GM20431 (cell line): ENCODE data around the gene LBX2.

Source experiments
- in situ Hi-C: fragments of 300-500 bp; cut with MseI, MboI; formaldehyde crosslinking; loops from one replicate; pipeline ENCODE4 v1.15.0; 2020; ENCODE audit warnings: low sequenced_read_pairs; ENCODE audit not compliant: unreplicated experiment

Gene LBX2

DNA sequence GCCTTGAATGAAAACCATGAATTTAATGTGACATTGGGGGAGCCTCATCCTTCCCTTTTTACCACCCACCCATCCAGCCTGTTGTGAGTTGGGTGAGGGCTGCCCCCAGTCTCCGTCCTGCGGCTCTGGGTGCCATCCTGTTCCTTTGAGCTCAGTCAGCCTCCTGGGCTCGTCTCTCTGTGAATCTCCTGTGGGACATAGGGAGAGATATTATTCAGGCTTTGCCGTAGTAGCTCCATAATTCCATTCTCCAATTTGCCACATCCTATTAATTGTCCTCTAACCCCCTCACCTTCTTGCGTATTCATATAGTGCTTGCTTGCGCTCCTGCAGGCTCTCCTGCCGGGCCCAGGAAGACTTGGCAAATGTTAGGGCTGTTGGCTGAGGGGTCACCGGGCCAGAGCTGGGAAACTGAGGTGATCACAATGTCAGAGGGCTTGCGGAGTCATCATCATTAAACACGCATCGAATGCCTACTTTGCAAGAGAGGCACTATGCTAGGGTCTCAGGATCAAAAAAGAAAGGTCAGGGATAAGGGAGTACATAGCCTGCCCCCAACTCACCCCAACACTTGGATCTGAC is 27.3 kb upstream of the LBX2 start:
- in situ Hi-C loops: no loop called here

GRCh38 chr2:74525717-74526648 is 26.6 kb upstream of the LBX2 start, which contains the start of gene DQX1:
TSS of gene DQX1 (minus strand) at chr2:74526231. CDS start at chr2:74525729, 502 bp downstream.
- in situ Hi-C loops: no loop called here

DNA sequence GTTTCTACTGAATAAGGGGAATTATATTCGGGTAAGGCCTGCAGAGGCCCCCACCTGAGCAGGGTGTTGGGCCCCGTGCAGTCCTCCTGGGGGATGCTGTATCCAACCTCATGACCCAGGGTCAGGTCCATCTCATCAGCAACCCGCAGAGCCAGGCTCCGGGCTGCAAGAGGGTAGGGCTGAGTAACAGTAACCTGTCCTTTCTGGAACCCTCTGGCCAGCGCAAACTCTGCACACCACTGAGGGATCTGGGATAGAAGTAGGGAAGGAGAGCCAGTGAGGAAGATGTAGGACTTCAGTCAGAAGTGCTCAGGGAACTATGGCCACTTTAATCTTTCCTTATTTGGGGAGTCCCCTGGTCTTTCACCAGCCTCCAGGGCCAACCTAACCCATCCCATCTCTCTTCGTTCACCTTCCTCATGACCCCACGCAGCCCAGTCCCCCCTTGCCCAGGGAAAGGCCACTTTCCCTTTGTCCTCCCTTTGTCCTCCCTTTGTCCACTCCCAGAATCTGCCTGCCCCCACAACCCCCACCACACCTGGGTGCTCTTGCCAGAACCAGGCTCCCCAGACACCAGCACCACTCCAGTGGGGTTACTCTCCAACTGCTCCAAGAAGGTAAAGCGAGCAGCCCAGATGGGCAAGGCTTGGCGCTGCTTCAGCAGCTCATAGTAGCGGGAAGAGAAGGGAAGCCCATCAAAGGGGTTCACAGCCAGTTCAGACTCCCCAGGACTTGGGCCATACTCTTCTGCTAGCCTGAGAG is 25.7 kb upstream of the LBX2 start:
- in situ Hi-C loops: no loop called here

DNA sequence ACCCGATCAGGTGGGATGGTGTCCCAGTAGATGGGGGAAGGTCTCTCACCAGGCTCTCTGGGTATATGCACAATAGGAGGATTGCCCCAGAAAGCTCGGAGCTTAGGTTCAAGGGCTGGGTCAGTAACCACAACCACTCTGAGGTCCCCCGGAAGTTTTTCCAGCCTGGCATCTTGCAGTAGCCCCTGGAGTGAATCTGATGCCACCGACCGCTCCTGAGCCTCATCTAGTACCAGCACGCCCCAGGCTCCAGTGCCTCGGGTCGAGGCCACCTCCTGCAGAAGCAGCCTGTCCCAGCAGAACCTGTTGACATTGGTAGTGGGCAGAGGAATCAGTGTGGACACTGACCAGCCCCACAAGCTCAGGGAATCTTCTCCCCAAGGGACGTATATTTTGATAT is 24.6 kb upstream of the LBX2 start:
- in situ Hi-C loops: no loop called here

GRCh38 chr2:74522516-74522915 is 23.1 kb upstream of the LBX2 start:
- in situ Hi-C loops: no loop called here

GRCh38 chr2:74516650-74517049 is 17.2 kb upstream of the LBX2 start:
- in situ Hi-C loops: no loop called here

GRCh38 chr2:74515981-74516633 is 16.7 kb upstream of the LBX2 start:
- in situ Hi-C loops: no loop called here

- in situ Hi-C loops: no loop called here
These were observed 16.0 kb upstream of the LBX2 start for GRCh38 chr2:74515271-74515980.

- in situ Hi-C loops: no loop called here
These were observed 15.2 kb upstream of the LBX2 start, which contains the start of gene TLX2 for GRCh38 chr2:74514368-74515270. TSS of gene TLX2 (plus strand) at chr2:74514450. CDS start at chr2:74514807, 357 bp downstream.

DNA sequence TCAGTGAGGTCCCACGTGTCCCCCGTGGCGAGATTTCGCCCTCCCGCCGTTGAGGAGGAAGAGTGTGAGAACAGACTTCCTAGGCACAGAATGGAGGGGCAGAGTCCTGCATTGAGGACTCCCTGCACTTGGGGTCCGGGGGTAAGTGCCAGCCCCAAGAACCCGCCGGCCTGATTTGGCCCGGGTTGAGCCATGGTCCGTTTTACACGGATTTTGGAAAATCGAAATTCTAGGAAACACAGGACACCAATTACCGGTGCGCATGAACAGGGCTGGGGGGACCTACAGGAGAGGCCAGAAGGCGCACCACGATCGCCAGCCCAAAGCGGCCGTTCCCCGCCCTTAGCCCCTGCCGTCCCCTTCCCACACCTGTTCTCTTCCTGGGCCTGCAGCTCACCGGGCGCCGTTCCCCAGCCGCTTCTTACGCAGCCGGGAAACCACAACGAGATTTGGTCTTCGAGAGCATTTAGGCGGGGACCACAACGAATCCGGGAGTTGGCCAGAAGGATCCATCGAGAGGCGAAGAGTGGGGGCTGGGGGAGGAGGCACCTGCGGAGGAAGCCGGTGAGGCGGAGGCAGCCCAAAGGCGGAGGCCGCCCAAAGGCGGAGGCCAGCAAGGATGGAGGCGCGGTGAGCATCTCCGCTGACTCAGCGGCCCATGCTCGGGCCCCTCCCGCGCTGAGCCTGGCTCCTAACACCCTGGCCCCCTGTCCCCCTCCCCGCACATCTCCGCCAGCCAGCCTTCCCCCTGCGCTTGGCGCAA is 14.4 kb upstream of the LBX2 start:
- in situ Hi-C loops: no loop called here

GRCh38 chr2:74512744-74513604 is 13.6 kb upstream of the LBX2 start:
- in situ Hi-C loops: no loop called here

- in situ Hi-C loops: no loop called here
These were observed 11.9 kb upstream of the LBX2 start for GRCh38 chr2:74511104-74511989.

DNA sequence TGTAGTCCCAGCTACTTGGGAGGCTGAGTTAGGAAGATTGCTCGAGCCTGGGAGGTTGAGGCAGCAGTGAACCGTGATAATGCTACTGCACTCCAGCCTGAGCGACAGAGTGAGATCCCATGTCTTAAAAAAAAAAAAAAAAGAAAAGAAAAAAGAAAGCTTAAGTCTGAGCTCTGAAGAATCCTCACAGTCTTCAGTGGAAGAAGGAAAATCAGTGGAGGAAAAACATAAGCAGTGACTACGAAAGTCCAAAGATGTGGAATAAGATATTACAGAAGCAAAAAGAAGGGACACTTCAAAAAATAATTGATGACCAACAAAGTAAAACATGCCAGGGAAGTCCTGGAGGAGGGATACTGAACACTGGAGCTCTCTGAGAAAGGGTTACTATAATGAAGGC is 10.9 kb upstream of the LBX2 start:
- in situ Hi-C loops: no loop called here

DNA sequence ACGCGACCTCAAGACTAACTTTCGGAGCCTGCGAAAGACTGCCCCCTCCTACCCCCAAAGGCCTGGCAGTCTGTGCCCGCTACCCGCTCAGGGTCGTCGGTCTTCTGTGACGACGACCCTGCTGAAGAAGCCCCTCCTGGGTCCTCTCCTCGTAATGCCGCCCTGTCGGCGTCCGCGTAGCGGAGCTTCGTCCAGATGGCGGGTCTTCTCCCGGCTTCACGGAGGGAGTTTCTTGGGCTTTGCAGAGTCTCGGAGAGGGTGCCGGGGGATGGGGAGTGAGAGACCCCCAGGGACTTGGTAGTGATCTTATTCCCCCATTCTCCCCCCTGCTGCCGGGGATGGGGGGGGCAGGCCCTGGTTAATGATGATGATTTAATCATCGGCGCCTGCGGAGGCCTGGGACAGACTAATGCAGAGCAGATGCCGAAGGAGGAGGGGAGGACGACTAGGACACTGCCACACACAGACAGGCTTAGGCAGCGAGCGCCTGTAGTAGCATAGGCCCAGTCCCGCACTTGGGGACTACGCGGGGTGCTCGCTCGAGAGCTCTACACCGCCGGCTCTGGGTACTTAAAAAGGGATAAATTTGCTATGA is 8.6 kb upstream of the LBX2 start:
- in situ Hi-C loops: no loop called here

DNA sequence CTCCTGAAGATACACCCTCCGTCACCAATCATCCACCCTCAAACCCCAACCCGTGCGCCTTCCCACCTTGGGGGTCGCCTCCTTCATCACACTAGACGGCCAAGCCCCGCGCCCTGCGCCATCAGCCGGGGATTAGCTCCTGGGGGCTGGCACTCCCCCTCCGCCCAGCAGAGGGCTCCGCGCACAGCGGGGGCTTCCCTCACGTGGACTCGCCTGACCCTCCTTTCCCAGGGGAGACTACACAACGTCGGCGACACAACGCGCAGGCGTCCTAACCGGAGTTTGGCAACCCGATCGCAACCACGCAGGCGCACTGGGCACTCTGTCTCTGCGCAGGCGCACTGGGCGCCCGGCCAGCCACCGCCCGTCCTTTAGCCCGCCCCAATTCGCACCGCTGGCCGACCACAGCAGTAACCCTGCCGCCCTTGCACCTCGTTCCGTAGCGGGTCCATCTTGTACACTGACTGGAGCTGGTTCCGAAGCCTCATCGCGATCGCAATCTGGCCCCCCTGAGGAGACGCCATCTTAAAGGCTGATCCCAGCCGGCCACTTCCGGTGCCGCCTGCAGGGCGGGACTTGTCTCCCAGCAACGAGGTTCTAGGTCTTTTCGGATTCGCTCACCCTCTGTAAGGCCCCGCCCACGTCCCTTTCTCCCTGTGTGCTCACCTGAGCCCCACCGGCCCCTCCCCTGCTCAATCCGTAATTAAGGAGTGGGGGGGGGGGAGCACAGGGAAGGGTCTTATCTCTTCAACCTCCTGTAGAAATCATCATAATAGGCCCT is 7.9 kb upstream of the LBX2 start, which contains the start of gene PCGF1:
TSS of gene PCGF1 (minus strand) at position 551 of the 781 bp plus-strand sequence. CDS start at position 524, 27 bp downstream.
- in situ Hi-C loops: no loop called here
